D721Med (cell line): ENCODE data around the gene TLE5.

Experiments used
- DNase-seq: peaks from one replicate; pipeline ENCODE4 v3.0.0; 2011; ENCODE audit warnings: low spot score; ENCODE audit not compliant: insufficient read length
- FAIRE-seq: peaks from 2 replicates; lab custom pipeline; 2011; peaks lifted over from hg19 to GRCh38; lab: Jason Lieb, UNC
- TF ChIP-seq, protein P1 (sequence below): IDR thresholded peaks from 2 replicates; pipeline ENCODE4 v1.5.1; 2012; ENCODE audit warnings: mild to moderate bottlenecking, control low read depth; ENCODE audit not compliant: insufficient read depth; ENCODE audit errors: missing control alignments

TLE5 gene

DNA sequence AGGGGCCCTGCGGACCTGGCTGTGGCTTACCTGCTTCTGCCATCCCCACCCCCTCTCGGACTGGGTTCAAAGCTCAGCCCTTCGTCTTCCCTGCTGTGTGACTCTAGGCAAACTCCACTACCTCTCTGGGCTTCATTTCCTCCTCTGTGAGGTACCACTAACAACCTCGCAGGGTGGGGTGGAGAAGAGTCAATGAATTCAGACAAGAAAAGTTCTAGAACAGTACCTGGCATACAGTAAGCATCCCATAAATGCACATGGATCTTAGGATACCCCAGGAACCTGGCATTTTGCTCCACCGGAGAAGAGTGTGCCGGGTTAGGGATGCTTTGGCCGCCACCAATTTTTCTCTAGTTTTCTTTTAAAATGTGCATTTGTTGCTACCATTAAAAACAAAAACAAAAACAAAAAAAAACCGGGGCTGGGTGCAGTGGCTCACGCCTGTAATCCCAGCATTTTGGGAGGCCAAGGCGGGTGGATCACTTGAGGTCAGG lies 3.4 kb downstream of the TLE5 start:
- TF ChIP-seq, protein P1, sequence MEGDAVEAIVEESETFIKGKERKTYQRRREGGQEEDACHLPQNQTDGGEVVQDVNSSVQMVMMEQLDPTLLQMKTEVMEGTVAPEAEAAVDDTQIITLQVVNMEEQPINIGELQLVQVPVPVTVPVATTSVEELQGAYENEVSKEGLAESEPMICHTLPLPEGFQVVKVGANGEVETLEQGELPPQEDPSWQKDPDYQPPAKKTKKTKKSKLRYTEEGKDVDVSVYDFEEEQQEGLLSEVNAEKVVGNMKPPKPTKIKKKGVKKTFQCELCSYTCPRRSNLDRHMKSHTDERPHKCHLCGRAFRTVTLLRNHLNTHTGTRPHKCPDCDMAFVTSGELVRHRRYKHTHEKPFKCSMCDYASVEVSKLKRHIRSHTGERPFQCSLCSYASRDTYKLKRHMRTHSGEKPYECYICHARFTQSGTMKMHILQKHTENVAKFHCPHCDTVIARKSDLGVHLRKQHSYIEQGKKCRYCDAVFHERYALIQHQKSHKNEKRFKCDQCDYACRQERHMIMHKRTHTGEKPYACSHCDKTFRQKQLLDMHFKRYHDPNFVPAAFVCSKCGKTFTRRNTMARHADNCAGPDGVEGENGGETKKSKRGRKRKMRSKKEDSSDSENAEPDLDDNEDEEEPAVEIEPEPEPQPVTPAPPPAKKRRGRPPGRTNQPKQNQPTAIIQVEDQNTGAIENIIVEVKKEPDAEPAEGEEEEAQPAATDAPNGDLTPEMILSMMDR: no peak
- no peak for FAIRE-seq
- no peak for DNase-seq

DNA sequence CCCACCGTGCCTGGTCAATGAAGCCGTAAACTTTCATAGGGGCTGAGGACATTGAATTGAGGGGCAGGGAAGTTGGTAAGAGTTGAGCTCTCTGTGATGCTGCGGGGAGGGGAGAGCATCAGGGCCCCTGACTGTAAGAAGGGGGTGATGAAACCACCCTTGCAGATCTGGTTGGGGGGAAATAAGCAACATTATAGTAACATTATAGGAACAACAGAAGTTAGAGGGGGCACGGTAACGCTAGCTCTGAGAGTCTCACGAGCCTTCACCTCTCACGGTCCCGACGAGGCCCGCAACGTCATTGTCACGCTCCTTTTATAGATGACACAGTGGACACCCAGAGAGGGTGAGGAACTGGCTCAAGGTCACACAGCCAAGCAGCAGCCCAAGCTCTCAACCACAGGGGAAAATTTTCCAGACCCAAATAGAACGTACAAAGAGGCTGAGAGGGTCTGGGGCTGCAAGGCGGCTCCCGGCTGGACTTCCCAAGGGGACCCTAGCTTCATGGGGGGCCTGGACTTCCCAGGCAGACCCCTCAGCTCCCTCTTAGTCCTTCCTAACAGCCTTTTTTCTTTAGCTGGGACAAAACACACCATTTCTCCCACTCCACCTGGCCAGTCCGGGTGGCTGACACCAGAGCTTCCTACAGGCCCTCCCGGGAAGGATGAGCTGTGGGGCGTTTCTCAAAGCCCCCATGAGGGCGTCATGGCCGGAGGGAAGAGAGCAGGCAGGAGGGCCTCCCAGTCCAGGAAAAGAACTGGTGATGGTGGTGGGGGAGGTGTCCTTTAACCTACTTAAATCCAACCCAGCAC lies 4.1 kb downstream of the TLE5 start:
- TF ChIP-seq, protein P1: no peak
- no peak for FAIRE-seq
- DNase-seq: no peak

DNA sequence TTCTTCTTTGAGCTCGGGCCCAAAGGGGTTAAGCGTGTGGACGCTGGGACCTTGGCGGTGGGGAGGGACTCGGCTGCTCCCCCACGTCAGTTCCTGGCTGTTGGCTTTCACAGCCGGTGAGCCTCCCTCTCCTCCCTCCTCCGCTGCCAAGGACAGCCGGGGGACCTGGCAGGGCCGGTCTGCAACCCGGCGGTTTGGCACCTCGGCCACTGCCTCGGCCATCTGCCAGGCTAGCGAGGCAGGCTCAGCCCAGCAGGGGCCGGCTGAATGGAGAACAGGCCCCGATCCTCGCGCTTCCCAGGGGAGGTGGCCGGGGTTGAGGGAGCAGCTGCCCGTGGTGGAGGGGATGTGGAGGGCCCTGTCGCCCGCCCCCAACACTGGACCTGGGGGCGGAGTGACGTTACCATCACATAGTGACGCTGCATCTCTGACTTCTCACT lies 5.0 kb downstream of the TLE5 start:
- no peak for DNase-seq
- no peak for FAIRE-seq
- TF ChIP-seq, protein P1: no peak

DNA sequence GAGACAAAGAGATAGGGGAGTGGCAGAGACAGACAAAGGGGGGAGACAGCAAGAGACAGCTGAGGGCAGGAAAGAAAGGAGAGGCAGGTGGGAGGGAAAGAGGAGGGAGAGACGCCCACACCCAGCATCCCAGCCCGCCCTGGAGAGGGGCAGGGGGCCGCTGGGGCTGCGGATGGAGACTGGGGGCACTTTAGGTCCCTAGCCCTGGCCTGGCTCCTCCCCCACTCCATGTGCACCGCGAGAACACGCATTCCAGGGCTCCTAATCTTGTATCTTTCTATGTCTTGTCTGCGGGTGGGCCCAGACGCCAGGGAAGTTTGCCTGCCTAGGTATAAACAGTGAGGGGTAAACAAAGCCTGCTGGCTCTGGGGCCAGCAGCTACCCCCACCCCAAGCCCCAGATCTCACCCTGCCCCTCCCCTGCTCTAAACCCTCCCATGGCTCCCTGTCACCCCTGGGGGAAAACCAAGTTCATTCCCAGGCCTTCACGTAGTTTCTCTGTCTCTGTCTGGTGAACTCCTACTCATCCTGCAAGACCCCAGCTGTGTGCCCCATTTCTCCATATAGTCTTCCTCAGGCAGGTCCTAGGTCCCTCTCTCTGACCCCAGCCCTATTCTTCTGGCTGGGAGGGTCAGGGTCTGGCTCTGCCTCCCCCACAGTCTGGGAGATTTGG lies 5.7 kb downstream of the TLE5 start:
- DNase-seq (no peak), FAIRE-seq (no peak)

DNA sequence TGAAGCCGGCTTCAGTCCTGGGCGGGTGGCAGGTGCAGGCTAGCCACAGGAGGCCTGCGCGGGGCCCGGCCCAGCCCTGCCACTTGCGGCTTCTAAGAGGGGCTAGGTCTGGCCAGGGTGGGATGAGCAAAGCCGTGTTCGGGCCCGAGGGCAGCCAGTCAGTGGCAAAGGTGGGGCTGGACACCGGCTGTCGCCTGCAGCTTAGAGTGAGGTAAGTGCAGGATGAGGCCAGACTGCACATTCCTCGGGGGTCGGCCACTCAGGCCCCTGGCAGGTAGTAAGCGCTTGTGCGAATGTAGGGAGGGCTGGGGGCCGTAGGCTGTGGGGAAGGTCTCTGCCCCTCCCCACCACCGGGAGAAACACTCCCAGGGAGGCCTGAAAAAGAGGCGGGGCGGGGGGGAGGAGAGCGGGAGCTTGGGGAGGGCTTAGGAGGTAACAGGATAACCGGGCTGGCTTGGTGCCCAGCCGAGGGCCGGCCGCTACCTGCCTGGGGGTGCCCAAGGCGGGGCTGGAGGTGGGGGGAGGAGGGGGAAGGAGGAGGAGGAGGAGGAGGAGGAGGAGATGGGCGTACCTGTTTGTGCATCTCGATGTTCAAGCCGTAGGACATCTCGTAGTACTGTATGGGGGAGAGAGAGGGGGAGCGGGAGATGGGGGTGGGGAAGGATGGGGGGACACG lies 6.4 kb downstream of the TLE5 start:
- FAIRE-seq (no peak), DNase-seq (no peak)
- TF ChIP-seq, protein P1: no peak

More for the DNA sequence above, 5.7 kb downstream of the TLE5 start:
- TF ChIP-seq, protein P1: no peak

DNA sequence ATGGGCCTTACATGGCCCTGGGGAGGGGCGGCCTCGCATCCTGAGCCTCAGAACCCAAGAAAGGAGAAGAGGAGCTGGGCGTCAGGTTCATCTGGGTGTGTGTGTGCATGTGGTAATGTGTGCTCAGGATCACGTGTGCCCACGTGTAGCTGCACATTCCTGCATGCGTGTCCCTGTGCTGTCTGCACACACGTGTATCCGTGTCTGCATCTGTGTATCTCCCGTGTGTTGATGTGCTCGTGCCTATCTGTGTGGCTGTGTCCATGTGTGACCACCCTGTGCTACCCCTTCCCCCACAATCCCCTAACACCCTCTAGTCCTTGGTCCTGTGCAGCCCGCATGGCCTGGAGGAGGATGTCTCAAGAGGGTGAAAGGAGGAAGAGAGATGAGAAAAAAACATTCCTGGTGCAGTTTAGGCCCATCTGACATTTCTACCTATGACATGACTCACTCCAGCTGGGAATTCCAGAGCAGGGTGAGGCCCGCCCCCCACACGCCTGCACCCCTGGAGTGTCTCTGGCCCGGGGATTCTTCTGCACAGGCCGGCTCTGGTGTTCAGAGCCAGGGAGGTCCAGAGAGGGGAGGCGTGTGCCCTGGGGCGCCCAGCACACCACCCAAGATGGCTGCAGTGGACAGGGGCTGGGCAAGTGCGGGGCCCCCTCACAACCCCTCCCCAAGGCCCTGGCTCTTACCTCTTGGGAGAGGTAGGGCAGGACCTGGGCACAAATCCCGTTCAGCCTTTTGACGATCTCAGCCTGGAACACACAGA lies 7.1 kb downstream of the TLE5 start:
- DNase-seq (no peak), FAIRE-seq (no peak)
- TF ChIP-seq, protein P1: no peak
